ENCODE results near the gene C4orf50. TPM values are rescaled to one million over a fixed set of nuclear protein-coding genes. Genes with fewer than 3 reads are reported as not detected.

The C4orf50 gene
- total RNA-seq, 4 donors from 2014 or later: 0.04 to 0.19 (median 0.04) TPM; not detected in 1

DNA sequence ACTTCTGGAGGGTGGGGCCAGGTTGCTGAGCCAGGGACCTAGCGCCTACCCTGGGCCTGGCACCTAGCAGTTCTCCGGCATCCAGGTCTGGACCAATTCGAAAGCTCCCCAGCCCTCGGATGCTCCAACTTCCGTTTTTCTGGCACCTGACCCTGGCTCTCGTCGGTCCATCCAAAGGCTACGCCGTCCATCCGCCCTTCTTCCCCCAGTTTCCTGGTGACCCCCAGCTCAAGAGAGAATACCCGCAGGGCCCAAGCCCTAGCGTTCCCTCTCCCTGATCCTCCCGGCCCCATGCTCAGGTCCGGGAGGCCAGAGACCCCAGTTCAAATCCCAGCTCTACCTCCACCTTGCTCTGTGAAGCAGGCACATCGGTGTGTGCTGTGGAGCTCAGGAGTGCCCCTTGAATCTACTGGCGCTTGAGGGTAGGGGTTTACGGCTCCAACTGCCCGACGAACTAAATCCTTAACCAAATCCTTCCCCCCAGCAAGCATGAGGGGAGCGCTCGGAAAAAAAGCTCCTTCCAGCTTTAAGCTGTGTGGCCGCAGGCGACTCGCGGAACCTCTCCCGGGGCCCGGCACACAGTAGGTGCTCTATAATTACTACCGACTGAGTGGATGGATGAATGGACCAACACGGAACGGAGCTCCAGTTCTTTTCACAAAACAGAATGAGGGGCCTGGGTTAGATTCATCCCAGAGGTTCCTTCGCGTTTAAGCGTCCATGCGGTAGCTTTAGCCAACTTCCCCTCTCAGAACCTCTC is 126.5 kb downstream of the C4orf50 start:
- H3K4me1 ChIP-seq: peaks cover 13 to 58% (median 21%) of the 10 kb centered on the region in 3 donors
- H3K27me3 ChIP-seq: peaks cover 12 to 100% (median 39%) of the 10 kb centered on the region in 4 donors
- H3K4me3 ChIP-seq: no peak overlapping the region
- no peak for DNase-seq
- TF ChIP-seq POLR2A (IDR thresholded peaks at IDR 0.05): no peak
- no peak for TF ChIP-seq CTCF (IDR thresholded peaks at IDR 0.05)
- no peak overlapping the region for H3K27ac ChIP-seq
- intact Hi-C loops (cut with DNase I): no loop called here
- no peaks in the 10 kb centered on the region for H3K36me3 ChIP-seq
- H3K9me3 ChIP-seq: no peaks in the 10 kb centered on the region
- WGBS, 2 donors: 18 to 25% methylated on average over 19 to 29 of the region's 34 CpGs

GRCh38 chr4:5890063-5890727 is 128.0 kb downstream of the C4orf50 start:
- intact Hi-C loops (cut with DNase I): no loop called here
- Histone ChIP-seq H3K4me3 (peak overlapping the region in 2 of 4 donors; percentile 16 to 41), H3K27ac (no peak overlapping the region), H3K27me3 (peaks cover 12 to 97% (median 39%) of the 10 kb centered on the region in 4 donors), H3K36me3 (no peaks in the 10 kb centered on the region), H3K4me1 (peaks cover 13 to 74% (median 22%) of the 10 kb centered on the region in 3 donors), H3K9me3 (no peaks in the 10 kb centered on the region)
- TF ChIP-seq CTCF (IDR thresholded peaks at IDR 0.05): no peak
- no peak for TF ChIP-seq POLR2A (IDR thresholded peaks at IDR 0.05)
- DNase-seq: no peak
- WGBS, 2 donors: 3 to 10% methylated on average over 7 to 13 of the region's 41 CpGs

GRCh38 chr4:5889002-5889696 is 129.1 kb downstream of the C4orf50 start:
- peaks cover 13 to 75% (median 22%) of the 10 kb centered on the region in 3 donors for H3K4me1 ChIP-seq
- intact Hi-C loops (cut with DNase I): no loop called here
- H3K36me3 ChIP-seq: no peaks in the 10 kb centered on the region
- WGBS, 2 donors: 24 to 30% methylated on average over 6 to 7 of the region's 8 CpGs
- TF ChIP-seq POLR2A (IDR thresholded peaks at IDR 0.05): no peak
- TF ChIP-seq CTCF (IDR thresholded peaks at IDR 0.05): no peak
- H3K9me3 ChIP-seq: no peaks in the 10 kb centered on the region
- H3K27me3 ChIP-seq: peaks cover 12 to 90% (median 37%) of the 10 kb centered on the region in 4 donors
- H3K27ac ChIP-seq: no peak overlapping the region
- H3K4me3 ChIP-seq: peak overlapping the region in 2 of 4 donors; percentile 50 to 63
- DNase-seq: no peak

DNA sequence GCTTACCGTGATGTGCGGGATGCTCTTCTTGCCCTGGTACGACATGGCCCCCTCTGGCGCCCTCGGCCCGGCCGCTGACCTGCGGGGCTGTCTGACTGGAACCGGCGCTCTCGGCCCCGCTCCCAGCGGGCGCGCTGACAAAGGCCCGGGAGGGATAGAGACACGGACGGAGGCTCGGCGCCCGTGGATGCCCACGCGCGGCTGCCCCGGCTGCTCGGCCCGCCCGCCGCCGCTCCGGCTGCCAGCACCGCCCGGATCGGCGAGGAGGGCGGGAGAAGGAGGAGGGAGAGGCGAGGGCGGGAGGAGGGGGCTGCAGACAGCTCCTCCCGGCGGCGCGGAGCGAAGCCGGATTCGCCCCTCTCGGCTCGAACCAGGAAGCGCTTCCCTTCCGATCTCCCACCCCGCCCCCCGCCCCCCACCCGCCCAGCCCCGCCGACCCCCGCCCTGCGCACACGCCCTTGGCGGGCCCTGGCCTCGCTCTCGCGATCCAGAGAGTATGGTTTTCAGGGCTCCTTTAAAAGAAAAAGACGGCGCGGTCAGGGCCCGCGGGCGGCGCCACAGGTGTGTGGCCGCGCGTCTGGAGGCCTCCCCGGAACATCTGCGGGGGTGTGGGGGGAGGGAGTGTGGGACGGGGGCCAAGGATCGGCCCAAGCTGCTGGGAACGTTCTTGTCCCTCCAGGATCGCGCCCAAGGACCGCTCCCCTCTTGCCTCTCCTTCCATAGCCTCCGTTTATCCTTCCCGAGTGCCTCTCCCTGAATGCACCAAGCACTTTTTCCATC is 129.8 kb downstream of the C4orf50 start:
- intact Hi-C loops (cut with DNase I): no loop called here
- Histone ChIP-seq H3K4me1 (peaks cover 13 to 73% (median 22%) of the 10 kb centered on the region in 3 donors), H3K27me3 (peaks cover 12 to 83% (median 36%) of the 10 kb centered on the region in 4 donors), H3K36me3 (no peaks in the 10 kb centered on the region), H3K4me3 (peak overlapping the region; percentile 20 to 63 (median 38)), H3K27ac (no peak overlapping the region), H3K9me3 (no peaks in the 10 kb centered on the region)
- WGBS, 2 donors: 0 to 3% methylated on average over 6 to 20 of the region's 81 CpGs
- TF ChIP-seq CTCF (IDR thresholded peaks at IDR 0.05) (no peak), POLR2A (IDR thresholded peaks at IDR 0.05) (no peak)
- no peak for DNase-seq
